A549 (cell line): ENCODE measurements around the gene ZCWPW1.

Experiments
- CHD2 ChIP-seq: fragments of 150-350 bp; IDR thresholded peaks from 2 replicates; pipeline ENCODE4 v1.6.1; 2014; ENCODE audit warnings: low read length; ENCODE audit not compliant: partially characterized antibody
- POLR2A ChIP-seq: IDR thresholded peaks from 2 replicates; pipeline ENCODE4 v1.6.1; 2012; ENCODE audit warnings: mild to moderate bottlenecking, low read length
- TF ChIP-seq, protein P1 (sequence below): fragments of >200 bp; sonication (Bioruptor Twin); formaldehyde crosslinking; IDR thresholded peaks from 3 replicates; pipeline ENCODE4 v1.5.1; 2016

- TF ChIP-seq, protein P1, sequence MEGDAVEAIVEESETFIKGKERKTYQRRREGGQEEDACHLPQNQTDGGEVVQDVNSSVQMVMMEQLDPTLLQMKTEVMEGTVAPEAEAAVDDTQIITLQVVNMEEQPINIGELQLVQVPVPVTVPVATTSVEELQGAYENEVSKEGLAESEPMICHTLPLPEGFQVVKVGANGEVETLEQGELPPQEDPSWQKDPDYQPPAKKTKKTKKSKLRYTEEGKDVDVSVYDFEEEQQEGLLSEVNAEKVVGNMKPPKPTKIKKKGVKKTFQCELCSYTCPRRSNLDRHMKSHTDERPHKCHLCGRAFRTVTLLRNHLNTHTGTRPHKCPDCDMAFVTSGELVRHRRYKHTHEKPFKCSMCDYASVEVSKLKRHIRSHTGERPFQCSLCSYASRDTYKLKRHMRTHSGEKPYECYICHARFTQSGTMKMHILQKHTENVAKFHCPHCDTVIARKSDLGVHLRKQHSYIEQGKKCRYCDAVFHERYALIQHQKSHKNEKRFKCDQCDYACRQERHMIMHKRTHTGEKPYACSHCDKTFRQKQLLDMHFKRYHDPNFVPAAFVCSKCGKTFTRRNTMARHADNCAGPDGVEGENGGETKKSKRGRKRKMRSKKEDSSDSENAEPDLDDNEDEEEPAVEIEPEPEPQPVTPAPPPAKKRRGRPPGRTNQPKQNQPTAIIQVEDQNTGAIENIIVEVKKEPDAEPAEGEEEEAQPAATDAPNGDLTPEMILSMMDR: no peak
- TF ChIP-seq POLR2A (no peak), CHD2 (no peak)
Observed at GRCh38 chr7:100357131-100357561, 71.4 kb downstream of the ZCWPW1 start.
